H1 (cell line): Measurements from ENCODE around the gene ANKRD34B. TPM values are rescaled to one million over a fixed set of nuclear protein-coding genes. Genes with fewer than 3 reads are reported as not detected.

Source experiments
- CTCF ChIA-PET: fragments of 300-600 bp; sonication (Branson Sonifier 250); formaldehyde crosslinking; loops from one replicate; lab custom pipeline; 2021; ENCODE audit not compliant: partially characterized antibody; lab: Charles Lee
- POLR2A ChIA-PET: fragments of 300-600 bp; sonication (Branson Sonifier 250); formaldehyde crosslinking; loops from one replicate; lab custom pipeline; 2021; ENCODE audit warnings: inconsistent platforms; ENCODE audit not compliant: partially characterized antibody; lab: Charles Lee
- DNase-seq, 2 experiments: peaks; one replicate each; pipeline versions ENCODE4 v3.0.0 to v3.0.0-alpha.2; 2010 to 2022; ENCODE audit warnings: low spot score in 2 of 2, low read depth in 1 of 2, mixed read lengths in 1 of 2
- FAIRE-seq: peaks from 2 replicates; lab custom pipeline; 2011; peaks lifted over from hg19 to GRCh38; lab: Jason Lieb, UNC
- H2AFZ ChIP-seq: 2 replicates; pipeline ENCODE4 v1.8.1; 2012; ENCODE audit warnings: low read length, inconsistent platforms
- H2AK5ac ChIP-seq: 2 replicates; pipeline ENCODE4 v1.6.1; 2013; ENCODE audit warnings: low read depth, low read length
- H2BK120ac ChIP-seq: replicated peaks from 2 replicates; pipeline ENCODE3; 2013; ENCODE audit warnings: low read depth, low read length, inconsistent platforms
- H2BK12ac ChIP-seq: 2 replicates; pipeline ENCODE4 v1.6.1; 2013; ENCODE audit warnings: low read depth, low read length
- H2BK15ac ChIP-seq: 2 replicates; pipeline ENCODE4 v1.6.1; 2013; ENCODE audit warnings: low read length
- H2BK20ac ChIP-seq: 2 replicates; pipeline ENCODE4 v1.6.1; 2013; ENCODE audit warnings: low read length
- H2BK5ac ChIP-seq: 2 replicates; pipeline ENCODE4 v1.6.1; 2013; ENCODE audit warnings: low read depth, low read length
- H3K14ac ChIP-seq: 2 replicates; pipeline ENCODE4 v1.6.1; 2013; ENCODE audit warnings: inconsistent platforms; ENCODE audit not compliant: insufficient read length
- H3K18ac ChIP-seq: 2 replicates; pipeline ENCODE4 v1.6.1; 2013; ENCODE audit warnings: low read length; ENCODE audit errors: extremely low read depth
- H3K23ac ChIP-seq: 2 replicates; pipeline ENCODE4 v1.6.1; 2013; ENCODE audit warnings: inconsistent platforms; ENCODE audit not compliant: insufficient read length
- H3K23me2 ChIP-seq: 2 replicates; pipeline ENCODE4 v1.6.1; 2013; ENCODE audit warnings: low read depth, low read length
- H3K27ac ChIP-seq: 2 replicates; pipeline ENCODE4 v1.6.1; 2011; ENCODE audit warnings: low read depth, low read length, inconsistent platforms
- H3K27me3 ChIP-seq, 4 experiments: replicated peaks in 1 of 4; 1 replicate in 1 of 4; 2 replicates in 3 of 4; pipeline versions ENCODE4 v1.6.1 to v1.8.1; 2011 to 2013; ENCODE audit warnings: low read length in 3 of 4, mild to moderate bottlenecking in 3 of 4, inconsistent platforms in 2 of 4, mixed read lengths in 2 of 4, moderate library complexity in 1 of 4; ENCODE audit not compliant: control insufficient read depth in 3 of 4, insufficient read depth in 3 of 4; ENCODE audit errors: extremely low read depth in 1 of 4
- H3K36me3 ChIP-seq, 4 experiments: 2 replicates each; pipeline versions ENCODE4 v1.6.1 to v1.8.1; 2011 to 2013; ENCODE audit warnings: mild to moderate bottlenecking in 4 of 4, low read length in 3 of 4, moderate library complexity in 2 of 4, control low read depth in 1 of 4, inconsistent platforms in 1 of 4; ENCODE audit not compliant: insufficient read depth in 4 of 4, control insufficient read depth in 2 of 4
- H3K4ac ChIP-seq: replicated peaks from 2 replicates; pipeline ENCODE3; 2013; ENCODE audit warnings: low read length, low read depth, mixed read lengths, inconsistent platforms; ENCODE audit not compliant: insufficient read length
- H3K4me1 ChIP-seq, 4 experiments: replicated peaks in 1 of 4; 1 replicate in 1 of 4; 2 replicates in 3 of 4; pipeline versions ENCODE4 v1.6.1 to v1.8.1; 2011 to 2013; ENCODE audit warnings: low read length in 3 of 4, inconsistent platforms in 2 of 4, mixed read lengths in 1 of 4; ENCODE audit not compliant: insufficient read depth in 4 of 4, control insufficient read depth in 3 of 4
- H3K4me2 ChIP-seq, 2 experiments: 2 replicates each; pipeline versions ENCODE4 v1.6.1 to v1.8.1; 2011 to 2013; ENCODE audit warnings: low read depth in 2 of 2, low read length in 2 of 2, control low read depth in 1 of 2, inconsistent platforms in 1 of 2, mild to moderate bottlenecking in 1 of 2; ENCODE audit not compliant: insufficient read depth in 1 of 2
- H3K4me3 ChIP-seq, 4 experiments: fragments of 200-600, 300-600 bp in 1 of 4; sonication (generic), shearing (Covaris generic), sonication (Bioruptor Twin) in 1 of 4; 2 replicates each; pipeline versions ENCODE4 v1.5.1 to v1.8.1; 2011 to 2016; ENCODE audit warnings: low read length in 4 of 4, low read depth in 3 of 4, control low read depth in 2 of 4, inconsistent platforms in 2 of 4, mild to moderate bottlenecking in 2 of 4, mixed read lengths in 1 of 4, moderate library complexity in 1 of 4; ENCODE audit not compliant: insufficient read depth in 2 of 4; ENCODE audit errors: extremely low read depth in 1 of 4
- H3K56ac ChIP-seq: replicated peaks from 2 replicates; pipeline ENCODE3; 2013; ENCODE audit warnings: low read depth, mild to moderate bottlenecking, mixed read lengths, low read length, inconsistent platforms; ENCODE audit not compliant: insufficient read length
- H3K79me1 ChIP-seq: 2 replicates; pipeline ENCODE4 v1.6.1; 2013; ENCODE audit warnings: low read depth, low read length, control low read depth
- H3K79me2 ChIP-seq, 2 experiments: 2 replicates each; pipeline versions ENCODE4 v1.6.1 to v1.8.1; 2012 to 2013; ENCODE audit warnings: low read length in 2 of 2, mild to moderate bottlenecking in 2 of 2, inconsistent platforms in 1 of 2; ENCODE audit not compliant: insufficient read depth in 2 of 2, control insufficient read depth in 1 of 2
- H3K9ac ChIP-seq, 4 experiments: replicated peaks in 1 of 4; 1 replicate in 1 of 4; 2 replicates in 3 of 4; pipeline versions ENCODE4 v1.6.1 to v1.8.1; 2011 to 2013; ENCODE audit warnings: low read depth in 3 of 4, low read length in 3 of 4, control low read depth in 2 of 4, mild to moderate bottlenecking in 2 of 4, moderate library complexity in 2 of 4, inconsistent platforms in 1 of 4; ENCODE audit errors: extremely low read depth in 1 of 4
- H3K9me3 ChIP-seq, 2 experiments: 2 replicates each; pipeline versions ENCODE4 v1.6.1 to v1.8.1; 2012 to 2013; ENCODE audit warnings: mild to moderate bottlenecking in 2 of 2, moderate library complexity in 2 of 2, control low read depth in 1 of 2, inconsistent platforms in 1 of 2, low read depth in 1 of 2, low read length in 1 of 2, mixed read lengths in 1 of 2; ENCODE audit not compliant: insufficient read depth in 2 of 2
- H4K20me1 ChIP-seq, 2 experiments: replicated peaks in 1 of 2; 2 replicates each; pipeline versions ENCODE3 to v1.8.1; 2011 to 2013; ENCODE audit warnings: inconsistent platforms in 2 of 2, low read length in 2 of 2, mild to moderate bottlenecking in 1 of 2; ENCODE audit not compliant: insufficient read depth in 2 of 2, control insufficient read depth in 1 of 2
- H4K5ac ChIP-seq: 2 replicates; pipeline ENCODE4 v1.6.1; 2013; ENCODE audit warnings: low read length, low read depth, mixed read lengths, inconsistent platforms; ENCODE audit not compliant: insufficient read length
- H4K8ac ChIP-seq: 2 replicates; pipeline ENCODE4 v1.8.0; 2013; ENCODE audit warnings: mild to moderate bottlenecking, moderate library complexity, low read length, inconsistent platforms; ENCODE audit not compliant: insufficient read depth; ENCODE audit errors: extremely low read depth
- H4K91ac ChIP-seq: replicated peaks from 2 replicates; pipeline ENCODE3; 2013; ENCODE audit warnings: low read length, mixed read lengths, inconsistent platforms; ENCODE audit not compliant: insufficient read length
- E2F6 ChIP-seq: IDR thresholded peaks from 2 replicates; pipeline ENCODE4 v1.6.1; 2012; ENCODE audit warnings: inconsistent platforms
- SAP30 ChIP-seq: fragments of 300-600 bp; sonication (generic); IDR thresholded peaks from 2 replicates; pipeline ENCODE4 v1.7.1; 2012; ENCODE audit warnings: low read length, moderate library complexity, mild to moderate bottlenecking, inconsistent platforms; ENCODE audit not compliant: insufficient read depth, insufficient replicate concordance
- SIX5 ChIP-seq: IDR thresholded peaks from 2 replicates; pipeline ENCODE4 v1.6.1; 2011; ENCODE audit warnings: mild to moderate bottlenecking, low read depth, low read length
- SP4 ChIP-seq: IDR thresholded peaks from 2 replicates; pipeline ENCODE4 v1.6.1; 2012; ENCODE audit warnings: low read length, inconsistent platforms
- TCF12 ChIP-seq: IDR thresholded peaks from 2 replicates; pipeline ENCODE4 v1.6.1; 2011; ENCODE audit warnings: low read depth, mild to moderate bottlenecking, low read length
- YY1 ChIP-seq: IDR thresholded peaks from 2 replicates; pipeline ENCODE4 v1.6.1; 2011; ENCODE audit warnings: low read depth, mild to moderate bottlenecking, low read length
- WGBS, 2 experiments: shearing (Covaris generic) in 1 of 2; methylation state at CpG; one replicate each; pipeline versions ENCODE4 v1.1.6 to v1.1.7; 2013 to 2015; ENCODE audit warnings: low lambda C conversion rate in 2 of 2, mixed read lengths in 2 of 2, inconsistent platforms in 1 of 2, low coverage in 1 of 2, missing lambda C conversion rate in 1 of 2; ENCODE audit not compliant: insufficient replicate concordance in 2 of 2, insufficient coverage in 1 of 2, insufficient read length in 1 of 2; ENCODE audit errors: extremely low coverage in 1 of 2, missing lambda C conversion rate in 1 of 2; 5-methylcytosine and 5-hydroxymethylcytosine counted together
- long read RNA-seq, 2 experiments: library from RNA in 1 of 2; library from capped mRNA in 1 of 2; stranded (forward); transcript quantifications; one replicate each; pipeline ENCODE4 v2.0.0, GENCODE V29; 2021; ENCODE audit warnings: inconsistent platforms in 1 of 2
- polyA minus RNA-seq, 3 experiments: library from RNA; depleted of rRNA, polyadenylated mRNA; stranded (reverse); fragments of >200 nt; gene quantifications; 1 replicate in 2 of 3; 2 replicates in 1 of 3; pipeline ENCODE4 v1.2.3, GENCODE V29; 2011
- polyA plus RNA-seq, 7 experiments: library from polyadenylated mRNA; depleted of rRNA in 3 of 7; stranded (reverse) in 5 of 7; unstranded in 2 of 7; fragments of >200 nt in 5 of 7; fragments of 200-250 nt in 2 of 7; gene quantifications; 1 replicate in 5 of 7; 2 replicates in 1 of 7; 4 replicates in 1 of 7; pipeline versions ENCODE4 v1.2.1 to v1.2.3, GENCODE V29; 2011 to 2013; ENCODE audit warnings: missing spikeins in 2 of 7, mixed read lengths in 2 of 7
- total RNA-seq: library from RNA; stranded (reverse); fragmentation: NEBNext Ultra II Directional; extraction: Animal tissue kit (Norgen Biotek cat#: 25700); gene quantifications from 2 replicates; pipeline ENCODE4 v1.2.1, GENCODE V29; 2021
- TF ChIP-seq, protein P1 (sequence below): IDR thresholded peaks from 2 replicates; pipeline ENCODE4 v1.6.1; 2012; ENCODE audit warnings: inconsistent platforms

The ANKRD34B gene
- total RNA-seq (5.3 and 6.3 TPM in 2 replicates), polyA plus RNA-seq (2011; rRNA removed) (0.91 and 1.5 TPM in 2 replicates), polyA minus RNA-seq (2011; rRNA and poly(A)+ RNA removed) (2.3 and 3.0 TPM in 2 replicates)
- polyA plus RNA-seq (2011; cell fraction: cytosol; rRNA removed) = 2.4 TPM
- 2.6 TPM for polyA plus RNA-seq (2011; cell fraction: nucleus; rRNA removed)
- 1.6 to 3.2 TPM (median 2.4 TPM) in 4 replicates for polyA plus RNA-seq (2012, experiment 1 of 2)
- 0.34 TPM for polyA plus RNA-seq (2012, experiment 2 of 2)
- polyA plus RNA-seq (2013, experiment 1 of 2) = 2.9 TPM
- 2.5 TPM for polyA plus RNA-seq (2013, experiment 2 of 2)
- 1.6 TPM for polyA minus RNA-seq (2011; cell fraction: cytosol; rRNA and poly(A)+ RNA removed)
- polyA minus RNA-seq (2011; cell fraction: nucleus; rRNA and poly(A)+ RNA removed) = 4.8 TPM
- long read RNA-seq, experiment 1, partial matches to known transcripts = 0 of 1 reads
- long read RNA-seq, experiment 1, other reads (novel, unspliced or antisense) = 1 of 1 reads
- long read RNA-seq, experiment 2, partial matches to known transcripts = 0 of 3 reads
- long read RNA-seq, experiment 2, other reads (novel, unspliced or antisense) = 3 of 3 reads

DNA sequence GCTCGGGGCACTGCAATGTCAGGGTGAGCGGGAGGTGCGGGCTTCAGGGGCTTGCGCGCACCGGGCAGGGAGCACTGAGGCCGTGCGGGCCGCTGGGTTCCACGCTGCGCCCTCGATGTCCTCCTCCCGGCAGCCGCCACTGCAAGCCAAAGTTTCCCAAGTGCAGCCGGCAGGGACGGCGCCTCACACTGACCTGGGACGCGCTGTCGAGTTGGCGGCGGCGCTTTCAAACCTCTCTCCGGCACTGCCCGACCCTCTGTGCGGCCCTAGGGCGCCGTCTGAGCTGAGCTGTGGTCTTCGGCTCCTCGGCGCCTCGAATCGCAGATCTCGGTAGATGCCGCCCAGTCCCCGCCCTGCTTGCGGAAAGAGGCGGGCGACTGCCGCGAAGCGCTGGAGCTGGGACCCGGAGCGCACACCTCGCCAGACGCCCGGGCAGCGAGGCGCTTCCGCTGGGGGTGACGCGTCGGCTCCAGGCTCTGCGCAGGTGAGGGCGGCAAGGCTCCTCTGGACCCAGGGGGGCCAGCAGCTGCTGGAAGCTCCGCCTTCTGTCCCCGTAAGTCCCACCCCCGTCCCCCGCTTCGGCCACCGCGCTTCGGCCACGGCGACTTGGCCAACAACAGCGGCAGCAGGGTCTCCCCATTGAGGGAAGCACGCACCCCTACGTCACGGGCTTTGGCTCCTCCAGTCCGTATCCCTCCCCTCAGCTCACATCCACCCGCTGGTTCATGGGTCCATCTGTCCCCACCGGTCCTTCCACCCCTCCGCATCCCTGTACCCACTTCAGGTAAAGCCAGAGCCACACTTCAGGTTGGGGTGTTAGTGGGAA is at the start of gene ANKRD34B:
Gene ANKRD34B (minus strand): TSS at position 320 of the 826 bp plus-strand sequence. CDS start 10,261 bp downstream, outside the sequence.
- Histone ChIP-seq H3K4me1 (peaks cover 0 to 4% (median 0%) of the 10 kb centered on the region in 4 experiments; a peak in 2 of 7 replicates), H2AK5ac (no peak within 1 kb of the TSS), H3K4ac (no peak within 1 kb of the TSS), H3K4me2 (peak within 1 kb of the TSS; percentile 90 to 93), H4K20me1 (no peaks in the 10 kb centered on the region), H2AFZ (peak within 1 kb of the TSS; percentile 76; the same call in 1 of the 2 replicates), H3K56ac (no peak within 1 kb of the TSS), H2BK15ac (peak within 1 kb of the TSS; percentile 74; the same call in 1 of the 2 replicates), H3K18ac (no peak within 1 kb of the TSS), H3K23me2 (peaks cover 13% of the 10 kb centered on the region; the same call in 1 of the 2 replicates), H3K9ac (peak within 1 kb of the TSS in 2 of 4 experiments; percentile 26 to 39; a peak in 5 of 7 replicates), H3K27me3 (peaks cover 16 to 32% (median 25%) of the 10 kb centered on the region in 4 experiments), H3K36me3 (no peaks in the 10 kb centered on the region), H2BK120ac (no peak within 1 kb of the TSS), H3K27ac (no peak within 1 kb of the TSS), H4K8ac (peak within 1 kb of the TSS; percentile 83; the same call in 1 of the 2 replicates), H3K23ac (no peak within 1 kb of the TSS), H4K91ac (no peak within 1 kb of the TSS), H2BK5ac (no peak within 1 kb of the TSS; the same call in 1 of the 2 replicates), H2BK20ac (no peak within 1 kb of the TSS), H2BK12ac (peak within 1 kb of the TSS; percentile 96; the same call in 1 of the 2 replicates), H3K14ac (no peak within 1 kb of the TSS), H3K79me2 (no peaks in the 10 kb centered on the region), H3K79me1 (no peaks in the 10 kb centered on the region), H4K5ac (no peak within 1 kb of the TSS), H3K9me3 (no peaks in the 10 kb centered on the region), H3K4me3 (peak within 1 kb of the TSS; percentile 36 to 77 (median 50))
- peak; percentile 51 to 81 for DNase-seq
- WGBS, 2 experiments = 4% methylated on average over 55 of the region's 73 CpGs; no CpG with 5 or more reads in 1 of the 2 experiments
- ChIA-PET CTCF (interaction anchor here (0.6 to 2.0 kb wide), 7 partner anchors 11 to 121 kb away, joined by 3 to 8 read pairs (median 3); no protein-coding TSS in a partner anchor), POLR2A (interaction anchor here (0.7 to 1.7 kb wide), 9 partner anchors 9 to 316 kb away, joined by 3 to 7 read pairs (median 3); partner anchors contain the start of gene FAM151B)
- no peak for FAIRE-seq
- no peak for TF ChIP-seq YY1
- TF ChIP-seq SIX5 = no peak
- no peak for TF ChIP-seq TCF12
- TF ChIP-seq E2F6 = peak; percentile 84
- TF ChIP-seq, protein P1, sequence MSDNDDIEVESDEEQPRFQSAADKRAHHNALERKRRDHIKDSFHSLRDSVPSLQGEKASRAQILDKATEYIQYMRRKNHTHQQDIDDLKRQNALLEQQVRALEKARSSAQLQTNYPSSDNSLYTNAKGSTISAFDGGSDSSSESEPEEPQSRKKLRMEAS = peak; percentile 70; the same call in 1 of the 2 replicates
- TF ChIP-seq SAP30 = no peak
- no peak for TF ChIP-seq SP4
